Panc1 (cell line): ENCODE results near the gene POLD3. TPM values are rescaled to one million over a fixed set of nuclear protein-coding genes. Genes with fewer than 3 reads are reported as not detected.

Source experiments
- ATAC-seq: fragments of 200-7000 bp; cut with Tn5 transposase; 2 replicates; pipeline ENCODE4 v1.9.1; 2020; ENCODE audit warnings: mild to moderate bottlenecking, moderate library complexity
- BruUV-seq: library from RNA; stranded (reverse); fragments of 400-500 nt; replicated peaks from 2 replicates; lab custom pipeline; 2021; lab: Mats Ljungman, UMichigan
- CTCF ChIA-PET: fragments of 300-600 bp; sonication (Branson Sonifier 250); formaldehyde crosslinking; loops from one replicate; lab custom pipeline; 2022; ENCODE audit warnings: antibody characterized with exemption; lab: Charles Lee
- POLR2A ChIA-PET: fragments of 300-600 bp; sonication (Branson Sonifier 250); formaldehyde crosslinking; loops from one replicate; lab custom pipeline; 2022; ENCODE audit warnings: antibody characterized with exemption; lab: Charles Lee
- DNase-seq: peaks from one replicate; pipeline ENCODE4 v3.0.0-alpha.2; 2010; ENCODE audit warnings: low read depth, low spot score
- H3K27ac ChIP-seq: 2 replicates; pipeline ENCODE4 v1.5.1; 2011; ENCODE audit warnings: mild to moderate bottlenecking, low read length, inconsistent platforms
- H3K27me3 ChIP-seq: fragments of 200-500 bp; sonication (Bioruptor generic); 2 replicates; pipeline ENCODE4 v1.6.0; 2014; ENCODE audit warnings: low read length, inconsistent platforms; ENCODE audit not compliant: control insufficient read depth, insufficient read depth
- H3K36me3 ChIP-seq: fragments of 200-500 bp; sonication (Bioruptor generic); 2 replicates; pipeline ENCODE4 v1.5.1; 2014; ENCODE audit warnings: inconsistent platforms, mild to moderate bottlenecking, low read length, moderate library complexity; ENCODE audit not compliant: control insufficient read depth, insufficient read depth
- H3K4me1 ChIP-seq: 2 replicates; pipeline ENCODE4 v1.5.1; 2011; ENCODE audit warnings: inconsistent platforms, mild to moderate bottlenecking, low read length, moderate library complexity; ENCODE audit not compliant: control insufficient read depth, insufficient read depth
- H3K4me3 ChIP-seq, 2 experiments: 2 replicates each; pipeline ENCODE4 v1.5.1; 2011 to 2012; ENCODE audit warnings: low read depth in 2 of 2, low read length in 2 of 2, mild to moderate bottlenecking in 2 of 2, inconsistent platforms in 1 of 2, moderate library complexity in 1 of 2
- H3K9me3 ChIP-seq: fragments of 200-500 bp; sonication (Bioruptor generic); 2 replicates; pipeline ENCODE4 v1.5.1; 2014; ENCODE audit warnings: low read depth, mild to moderate bottlenecking, inconsistent platforms, low read length, moderate library complexity; ENCODE audit not compliant: control insufficient read depth, insufficient read depth
- CTCF ChIP-seq: fragments of 450-650 bp; IDR thresholded peaks from 2 replicates; pipeline ENCODE4 v1.5.1; 2017; ENCODE audit warnings: mild to moderate bottlenecking
- POLR2AphosphoS5 ChIP-seq: IDR thresholded peaks from 2 replicates; pipeline ENCODE4 v1.6.1; 2012; ENCODE audit warnings: mild to moderate bottlenecking, low read depth, low read length, moderate library complexity
- REST ChIP-seq, 2 experiments: IDR thresholded peaks; 2 replicates each; pipeline ENCODE4 v1.6.1; 2011 to 2012; ENCODE audit warnings: low read depth in 2 of 2, control low read depth in 1 of 2, low read length in 1 of 2, mild to moderate bottlenecking in 1 of 2, moderate library complexity in 1 of 2; ENCODE audit not compliant: insufficient read depth in 1 of 2
- SIN3A ChIP-seq: IDR thresholded peaks from 2 replicates; pipeline ENCODE4 v1.6.1; 2012; ENCODE audit warnings: low read depth, mild to moderate bottlenecking, low read length, moderate library complexity, borderline replicate concordance; ENCODE audit not compliant: insufficient read depth
- TCF7L2 ChIP-seq: IDR thresholded peaks from 2 replicates; pipeline ENCODE4 v1.6.1; 2011; ENCODE audit warnings: mild to moderate bottlenecking, low read depth, low read length, inconsistent platforms
- in situ Hi-C: cut with HindIII; loops from 2 replicates; pipeline ENCODE4 v1.10.0; 2016; ENCODE audit warnings: low sequenced_read_pairs, low pct_unique_long_range_greater_than_20kb
- intact Hi-C: fragments of 100-400 bp; cut with micrococcal nuclease; formaldehyde crosslinking; loops from one replicate; pipeline ENCODE4 v1.10.0; 2022; ENCODE audit not compliant: unreplicated experiment
- total RNA-seq: library from RNA; stranded (reverse); gene quantifications from one replicate; pipeline ENCODE4 v1.2.1, GENCODE V29; 2021; ENCODE audit not compliant: unreplicated experiment

POLD3 gene
- total RNA-seq, 1 experiment from 2014 or later, result 31.7 TPM

GRCh38 chr11:74546752-74547151 is 45.6 kb upstream of the POLD3 start:
- DNase-seq, result no peak
- ChIA-PET CTCF (no interaction called here), POLR2A (interaction anchor here (0.6 kb wide), 1 partner anchor 195 kb away, joined by 5 read pairs; no protein-coding TSS in a partner anchor)

GRCh38 chr11:74550991-74551753 is 41.2 kb upstream of the POLD3 start:
- Histone ChIP-seq H3K4me1 (no peaks in the 10 kb centered on the region), H3K36me3 (no peaks in the 10 kb centered on the region), H3K27ac (no peak overlapping the region), H3K27me3 (peaks cover 11% of the 10 kb centered on the region), H3K4me3 (no peak overlapping the region), H3K9me3 (no peaks in the 10 kb centered on the region)
- POLR2A ChIA-PET, result no interaction called here
- ATAC-seq (peak; percentile 51; the same call in 1 of the 2 replicates), DNase-seq (no peak)
- BruUV-seq, result no TSS peak
- intact Hi-C loops (no loop called here), in situ Hi-C loops (no loop called here)
- TF ChIP-seq REST (IDR thresholded peaks at IDR 0.05; ENCODE audit: insufficient read depth in 1 of 2, low read depth in 2 of 2, low read length in 1 of 2) (no peak), SIN3A (no peak), CTCF (no peak), TCF7L2 (no peak), POLR2AphosphoS5 (no peak)
- CTCF ChIA-PET, result no interaction called here

More at GRCh38 chr11:74546752-74547151, 45.6 kb upstream of the POLD3 start:
- Histone ChIP-seq H3K4me1 (no peaks in the 10 kb centered on the region), H3K36me3 (no peaks in the 10 kb centered on the region), H3K9me3 (no peaks in the 10 kb centered on the region), H3K27me3 (peaks cover 9% of the 10 kb centered on the region), H3K27ac (no peak overlapping the region), H3K4me3 (no peak overlapping the region)
- intact Hi-C loops, result no loop called here
- in situ Hi-C loops, result no loop called here
- no peak for ATAC-seq
- TF ChIP-seq POLR2AphosphoS5, result no peak
- TF ChIP-seq TCF7L2, result no peak
- BruUV-seq, result no TSS peak

- peaks cover 11% of the 10 kb centered on the region for H3K27me3 ChIP-seq
- H3K27ac ChIP-seq, result no peak overlapping the region
- intact Hi-C loops, result no loop called here
- H3K36me3 ChIP-seq, result no peaks in the 10 kb centered on the region
- DNase-seq, result no peak
- H3K4me1 ChIP-seq, result no peaks in the 10 kb centered on the region
- H3K9me3 ChIP-seq, result no peaks in the 10 kb centered on the region
- in situ Hi-C loops, result no loop called here
- ChIA-PET CTCF (no interaction called here), POLR2A (no interaction called here)
- no peak for TF ChIP-seq POLR2AphosphoS5
- TF ChIP-seq SIN3A, result no peak
- no peak for TF ChIP-seq CTCF
- no peak for TF ChIP-seq TCF7L2
- TF ChIP-seq REST (IDR thresholded peaks at IDR 0.05; ENCODE audit: insufficient read depth in 1 of 2, low read depth in 2 of 2, low read length in 1 of 2), result no peak
- ATAC-seq, result no peak
- no peak overlapping the region for H3K4me3 ChIP-seq
- BruUV-seq, result no TSS peak
These were observed 40.6 kb upstream of the POLD3 start for GRCh38 chr11:74551754-74552145.
